GM12878 (cell line): ENCODE data around the gene SHROOM3. TPM values are rescaled to one million over a fixed set of nuclear protein-coding genes. Genes with fewer than 3 reads are reported as not detected.

ENCODE experiments used
- ATF3 ChIP-seq: IDR thresholded peaks from 2 replicates; pipeline ENCODE4 v1.6.1; 2011; ENCODE audit warnings: low read depth, mild to moderate bottlenecking, low read length, moderate library complexity, borderline replicate concordance; ENCODE audit errors: extremely low read depth
- CBX5 ChIP-seq: sonication (generic); IDR thresholded peaks from 2 replicates; pipeline ENCODE4 v1.6.1; 2016; ENCODE audit warnings: low read depth, moderate library complexity, mild to moderate bottlenecking, inconsistent platforms
- CEBPB ChIP-seq, 2 experiments: fragments of 150-350 bp in 1 of 2; IDR thresholded peaks; 2 replicates each; pipeline ENCODE4 v1.6.1; 2012 to 2014; ENCODE audit warnings: low read depth in 2 of 2, low read length in 2 of 2, borderline replicate concordance in 1 of 2, inconsistent platforms in 1 of 2
- EED ChIP-seq: sonication (generic); IDR thresholded peaks from 2 replicates; pipeline ENCODE4 v1.6.1; 2016; ENCODE audit warnings: antibody characterized with exemption, low read depth
- IRF5 ChIP-seq: fragments of 450-650 bp; IDR thresholded peaks from 2 replicates; pipeline ENCODE4 v1.6.1; 2017; ENCODE audit warnings: borderline replicate concordance
- MTA3 ChIP-seq: IDR thresholded peaks from 2 replicates; pipeline ENCODE4 v1.6.1; 2012; ENCODE audit warnings: low read length, inconsistent platforms, borderline replicate concordance
- NBN ChIP-seq: fragments of 450-650 bp; IDR thresholded peaks from 2 replicates; pipeline ENCODE4 v1.6.1; 2016
- NR2C1 ChIP-seq: fragments of 450-650 bp; IDR thresholded peaks from 2 replicates; pipeline ENCODE4 v1.6.1; 2017; ENCODE audit warnings: antibody characterized with exemption, mild to moderate bottlenecking, moderate library complexity
- PAX5 ChIP-seq: IDR thresholded peaks from 2 replicates; pipeline ENCODE4 v1.6.1; 2011; ENCODE audit warnings: low read depth, low read length, borderline replicate concordance
- RUNX3 ChIP-seq: IDR thresholded peaks from 2 replicates; pipeline ENCODE4 v1.6.1; 2012; ENCODE audit warnings: low read length, inconsistent platforms
- SREBF2 ChIP-seq: IDR thresholded peaks from 2 replicates; pipeline ENCODE4 v1.6.1; 2012; ENCODE audit warnings: mild to moderate bottlenecking, low read length
- TCF3 ChIP-seq: IDR thresholded peaks from 2 replicates; pipeline ENCODE4 v1.6.1; 2012; ENCODE audit warnings: low read depth, mild to moderate bottlenecking, low read length, borderline replicate concordance; ENCODE audit not compliant: insufficient read depth
- USF1 ChIP-seq: IDR thresholded peaks from 2 replicates; pipeline ENCODE4 v1.6.1; 2011; ENCODE audit warnings: borderline replicate concordance, low read depth, mild to moderate bottlenecking, moderate library complexity, mixed read lengths, low read length; ENCODE audit not compliant: insufficient read depth; ENCODE audit errors: extremely low read length
- YBX1 ChIP-seq: fragments of 450-650 bp; IDR thresholded peaks from 2 replicates; pipeline ENCODE4 v1.6.1; 2016; ENCODE audit warnings: antibody characterized with exemption
- polyA plus RNA-seq, 11 experiments: library from polyadenylated mRNA; depleted of rRNA in 4 of 11; unstranded in 6 of 11; stranded (reverse) in 5 of 11; fragments of >200 nt; fragmentation: Nextera tagmentation in 4 of 11; fragmentation: Illumina TruSeq in 1 of 11; extraction: Ambion mirVana in 4 of 11; extraction: Trizol in 1 of 11; gene quantifications; 1 replicate in 1 of 11; 2 replicates in 10 of 11; pipeline versions ENCODE4 v1.2.1 to v1.2.3, GENCODE V29; 2011 to 2016; ENCODE audit warnings: inconsistent platforms in 2 of 11, missing spikeins in 2 of 11, low read depth in 1 of 11
- total RNA-seq, 4 experiments: library from RNA; depleted of rRNA in 3 of 4; stranded (reverse); fragments of >200 nt in 3 of 4; fragmentation: Illumina TruSeq in 1 of 4; extraction: Trizol in 1 of 4; gene quantifications; 2 replicates each; pipeline versions ENCODE4 v1.2.1 to v1.2.3, GENCODE V29; 2013 to 2021
- TF ChIP-seq, protein P1 (sequence below): IDR thresholded peaks from 2 replicates; pipeline ENCODE4 v1.6.1; 2012; ENCODE audit warnings: improper control_type of control experiment, low read depth, low read length; ENCODE audit not compliant: insufficient replicate concordance
- TF ChIP-seq, protein P2 (sequence below): fragments of 450-650 bp; IDR thresholded peaks from 2 replicates; pipeline ENCODE4 v1.6.1; 2017; ENCODE audit warnings: mild to moderate bottlenecking, low read depth, inconsistent platforms; ENCODE audit not compliant: poor library complexity, severe bottlenecking
- TF ChIP-seq, protein P3 (sequence below): fragments of 450-650 bp; IDR thresholded peaks from 2 replicates; pipeline ENCODE4 v1.6.1; 2016; ENCODE audit warnings: mild to moderate bottlenecking

The SHROOM3 gene
- total and polyA plus RNA-seq, 10 of the 15 experiments (the other 5 are each of a cell fraction or from before 2014, with no cell fraction given): under 0.01 to 0.29 (median 0.08) TPM; not detected in 1

- TF ChIP-seq, protein P1, sequence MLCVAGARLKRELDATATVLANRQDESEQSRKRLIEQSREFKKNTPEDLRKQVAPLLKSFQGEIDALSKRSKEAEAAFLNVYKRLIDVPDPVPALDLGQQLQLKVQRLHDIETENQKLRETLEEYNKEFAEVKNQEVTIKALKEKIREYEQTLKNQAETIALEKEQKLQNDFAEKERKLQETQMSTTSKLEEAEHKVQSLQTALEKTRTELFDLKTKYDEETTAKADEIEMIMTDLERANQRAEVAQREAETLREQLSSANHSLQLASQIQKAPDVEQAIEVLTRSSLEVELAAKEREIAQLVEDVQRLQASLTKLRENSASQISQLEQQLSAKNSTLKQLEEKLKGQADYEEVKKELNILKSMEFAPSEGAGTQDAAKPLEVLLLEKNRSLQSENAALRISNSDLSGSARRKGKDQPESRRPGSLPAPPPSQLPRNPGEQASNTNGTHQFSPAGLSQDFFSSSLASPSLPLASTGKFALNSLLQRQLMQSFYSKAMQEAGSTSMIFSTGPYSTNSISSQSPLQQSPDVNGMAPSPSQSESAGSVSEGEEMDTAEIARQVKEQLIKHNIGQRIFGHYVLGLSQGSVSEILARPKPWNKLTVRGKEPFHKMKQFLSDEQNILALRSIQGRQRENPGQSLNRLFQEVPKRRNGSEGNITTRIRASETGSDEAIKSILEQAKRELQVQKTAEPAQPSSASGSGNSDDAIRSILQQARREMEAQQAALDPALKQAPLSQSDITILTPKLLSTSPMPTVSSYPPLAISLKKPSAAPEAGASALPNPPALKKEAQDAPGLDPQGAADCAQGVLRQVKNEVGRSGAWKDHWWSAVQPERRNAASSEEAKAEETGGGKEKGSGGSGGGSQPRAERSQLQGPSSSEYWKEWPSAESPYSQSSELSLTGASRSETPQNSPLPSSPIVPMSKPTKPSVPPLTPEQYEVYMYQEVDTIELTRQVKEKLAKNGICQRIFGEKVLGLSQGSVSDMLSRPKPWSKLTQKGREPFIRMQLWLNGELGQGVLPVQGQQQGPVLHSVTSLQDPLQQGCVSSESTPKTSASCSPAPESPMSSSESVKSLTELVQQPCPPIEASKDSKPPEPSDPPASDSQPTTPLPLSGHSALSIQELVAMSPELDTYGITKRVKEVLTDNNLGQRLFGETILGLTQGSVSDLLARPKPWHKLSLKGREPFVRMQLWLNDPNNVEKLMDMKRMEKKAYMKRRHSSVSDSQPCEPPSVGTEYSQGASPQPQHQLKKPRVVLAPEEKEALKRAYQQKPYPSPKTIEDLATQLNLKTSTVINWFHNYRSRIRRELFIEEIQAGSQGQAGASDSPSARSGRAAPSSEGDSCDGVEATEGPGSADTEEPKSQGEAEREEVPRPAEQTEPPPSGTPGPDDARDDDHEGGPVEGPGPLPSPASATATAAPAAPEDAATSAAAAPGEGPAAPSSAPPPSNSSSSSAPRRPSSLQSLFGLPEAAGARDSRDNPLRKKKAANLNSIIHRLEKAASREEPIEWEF: peak; percentile 28
- TF ChIP-seq TCF3 (no peak), ATF3 (no peak), IRF5 (no peak), NBN (no peak), NR2C1 (no peak), YBX1 (no peak), CBX5 (0 out of 2 replicates have a peak, but pooled peaks have one; percentile 66), USF1 (no peak), PAX5 (peak; percentile 63; the same call in 1 of the 2 replicates), CEBPB (IDR thresholded peaks at IDR 0.05; ENCODE audit: borderline replicate concordance in 1 of 2, low read depth in 2 of 2, low read length in 2 of 2) (no peak), EED (peak; percentile 95), MTA3 (peak; percentile 78; the same call in 1 of the 2 replicates), RUNX3 (peak; percentile 97), SREBF2 (no peak)
- TF ChIP-seq, protein P2, sequence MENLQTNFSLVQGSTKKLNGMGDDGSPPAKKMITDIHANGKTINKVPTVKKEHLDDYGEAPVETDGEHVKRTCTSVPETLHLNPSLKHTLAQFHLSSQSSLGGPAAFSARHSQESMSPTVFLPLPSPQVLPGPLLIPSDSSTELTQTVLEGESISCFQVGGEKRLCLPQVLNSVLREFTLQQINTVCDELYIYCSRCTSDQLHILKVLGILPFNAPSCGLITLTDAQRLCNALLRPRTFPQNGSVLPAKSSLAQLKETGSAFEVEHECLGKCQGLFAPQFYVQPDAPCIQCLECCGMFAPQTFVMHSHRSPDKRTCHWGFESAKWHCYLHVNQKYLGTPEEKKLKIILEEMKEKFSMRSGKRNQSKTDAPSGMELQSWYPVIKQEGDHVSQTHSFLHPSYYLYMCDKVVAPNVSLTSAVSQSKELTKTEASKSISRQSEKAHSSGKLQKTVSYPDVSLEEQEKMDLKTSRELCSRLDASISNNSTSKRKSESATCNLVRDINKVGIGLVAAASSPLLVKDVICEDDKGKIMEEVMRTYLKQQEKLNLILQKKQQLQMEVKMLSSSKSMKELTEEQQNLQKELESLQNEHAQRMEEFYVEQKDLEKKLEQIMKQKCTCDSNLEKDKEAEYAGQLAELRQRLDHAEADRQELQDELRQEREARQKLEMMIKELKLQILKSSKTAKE: peak; percentile 62
- TF ChIP-seq, protein P3, sequence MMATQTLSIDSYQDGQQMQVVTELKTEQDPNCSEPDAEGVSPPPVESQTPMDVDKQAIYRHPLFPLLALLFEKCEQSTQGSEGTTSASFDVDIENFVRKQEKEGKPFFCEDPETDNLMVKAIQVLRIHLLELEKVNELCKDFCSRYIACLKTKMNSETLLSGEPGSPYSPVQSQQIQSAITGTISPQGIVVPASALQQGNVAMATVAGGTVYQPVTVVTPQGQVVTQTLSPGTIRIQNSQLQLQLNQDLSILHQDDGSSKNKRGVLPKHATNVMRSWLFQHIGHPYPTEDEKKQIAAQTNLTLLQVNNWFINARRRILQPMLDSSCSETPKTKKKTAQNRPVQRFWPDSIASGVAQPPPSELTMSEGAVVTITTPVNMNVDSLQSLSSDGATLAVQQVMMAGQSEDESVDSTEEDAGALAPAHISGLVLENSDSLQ: no peak
These were observed 346.9 kb downstream of the SHROOM3 start (continued) for GRCh38 chr4:76781698-76782595.
